Endothelial cell of umbilical vein (primary cell): ENCODE measurements around the gene SPEN. TPM values are rescaled to one million over a fixed set of nuclear protein-coding genes. Genes with fewer than 3 reads are reported as not detected.

Experiments used
- BruUV-seq: library from RNA; stranded (reverse); fragments of 400-500 nt; replicated peaks from 2 replicates; lab custom pipeline; 2021; lab: Mats Ljungman, UMichigan
- CTCF ChIA-PET: fragments of 300-600, 350-600 bp; sonication (Branson Sonifier 250); formaldehyde crosslinking; loops from one replicate; lab custom pipeline; 2021; ENCODE audit warnings: antibody characterized with exemption, inconsistent platforms; lab: Charles Lee
- POLR2A ChIA-PET: fragments of 300-600, 350-600 bp; sonication (Branson Sonifier 250); formaldehyde crosslinking; loops from one replicate; lab custom pipeline; 2021; ENCODE audit warnings: antibody characterized with exemption, inconsistent platforms; lab: Charles Lee
- DNase-seq: peaks from one replicate; pipeline ENCODE4 v3.0.0-alpha.2; 2011; ENCODE audit warnings: low read depth, low spot score
- FAIRE-seq: peaks from 2 replicates; lab custom pipeline; 2011; peaks lifted over from hg19 to GRCh38; lab: Jason Lieb, UNC
- H2AFZ ChIP-seq: 2 replicates; pipeline ENCODE4 v1.6.0; 2012; ENCODE audit warnings: low read depth, low read length, control low read depth, inconsistent platforms
- H3K27ac ChIP-seq: 2 replicates; pipeline ENCODE4 v1.5.1; 2011; ENCODE audit warnings: low read depth, mild to moderate bottlenecking, control low read depth, low read length, moderate library complexity; ENCODE audit not compliant: insufficient read depth
- H3K27me3 ChIP-seq, 2 experiments: 2 replicates each; pipeline versions ENCODE4 v1.6.0 to v1.6.1; 2011; ENCODE audit warnings: low read length in 2 of 2, mixed read lengths in 1 of 2; ENCODE audit not compliant: control insufficient read depth in 2 of 2, insufficient read depth in 2 of 2
- H3K36me3 ChIP-seq, 2 experiments: 2 replicates in 1 of 2; 3 replicates in 1 of 2; pipeline ENCODE4 v1.5.1; 2011; ENCODE audit warnings: low read length in 2 of 2, mild to moderate bottlenecking in 1 of 2, moderate library complexity in 1 of 2; ENCODE audit not compliant: control insufficient read depth in 2 of 2, insufficient read depth in 2 of 2; ENCODE audit errors: extremely low read depth in 1 of 2
- H3K4me1 ChIP-seq: 3 replicates; pipeline ENCODE4 v1.5.1; 2011; ENCODE audit warnings: mild to moderate bottlenecking, low read length; ENCODE audit not compliant: control insufficient read depth, insufficient read depth; ENCODE audit errors: extremely low read depth
- H3K4me2 ChIP-seq: 2 replicates; pipeline ENCODE4 v1.6.1; 2011; ENCODE audit warnings: low read length, control low read depth, mixed read lengths; ENCODE audit not compliant: insufficient read depth
- H3K4me3 ChIP-seq, 3 experiments: fragments of 200-600 bp in 1 of 3; sonication (generic), shearing (Covaris generic) in 1 of 3; replicated peaks in 1 of 3; 2 replicates each; pipeline ENCODE4 v1.5.1; 2011 to 2016; ENCODE audit warnings: control low read depth in 3 of 3, low read length in 3 of 3, mild to moderate bottlenecking in 2 of 3, inconsistent platforms in 1 of 3, low read depth in 1 of 3, moderate library complexity in 1 of 3; ENCODE audit not compliant: insufficient read depth in 1 of 3
- H3K79me2 ChIP-seq: 2 replicates; pipeline ENCODE4 v1.6.0; 2012; ENCODE audit warnings: low read length, inconsistent platforms; ENCODE audit not compliant: control insufficient read depth, insufficient read depth
- H3K9ac ChIP-seq: replicated peaks from 2 replicates; pipeline ENCODE3; 2011; ENCODE audit warnings: low read length, control low read depth; ENCODE audit not compliant: insufficient read depth; ENCODE audit errors: extremely low read depth
- H3K9me1 ChIP-seq: replicated peaks from 3 replicates; pipeline ENCODE4 v1.6.0; 2011; ENCODE audit warnings: mild to moderate bottlenecking, low read length; ENCODE audit not compliant: control insufficient read depth, insufficient read depth; ENCODE audit errors: extremely low read depth
- H3K9me3 ChIP-seq: replicated peaks from 2 replicates; pipeline ENCODE4 v1.5.1; 2012; ENCODE audit warnings: low read length, inconsistent platforms; ENCODE audit not compliant: control insufficient read depth, insufficient read depth
- H4K20me1 ChIP-seq: replicated peaks from 2 replicates; pipeline ENCODE3; 2011; ENCODE audit warnings: mild to moderate bottlenecking, low read length; ENCODE audit not compliant: control insufficient read depth, insufficient read depth; ENCODE audit errors: extremely low read depth
- CTCF ChIP-seq, 2 donors: IDR thresholded peaks; 1 replicate in 1 of 2; 2 replicates in 1 of 2; pipeline ENCODE4 v1.5.1; 2011; ENCODE audit warnings: low read length in 2 of 2, mild to moderate bottlenecking in 2 of 2, moderate library complexity in 2 of 2, control low read depth in 1 of 2, inconsistent platforms in 1 of 2, low read depth in 1 of 2; ENCODE audit not compliant: insufficient read depth in 1 of 2; ENCODE audit errors: extremely low read depth in 1 of 2
- EZH2 ChIP-seq: IDR thresholded peaks from 2 replicates; pipeline ENCODE4 v1.6.1; 2012; ENCODE audit warnings: borderline replicate concordance, low read depth, mild to moderate bottlenecking, moderate library complexity, low read length, inconsistent platforms; ENCODE audit not compliant: severe bottlenecking
- FOS ChIP-seq: IDR thresholded peaks from 2 replicates; pipeline ENCODE4 v1.6.1; 2011; ENCODE audit warnings: mild to moderate bottlenecking, low read length, moderate library complexity, borderline replicate concordance; ENCODE audit not compliant: insufficient read depth
- GATA2 ChIP-seq: IDR thresholded peaks from 2 replicates; pipeline ENCODE4 v1.7.0; 2011; ENCODE audit warnings: low read depth, mild to moderate bottlenecking, moderate library complexity, mixed read lengths, low read length; ENCODE audit not compliant: insufficient read length, insufficient read depth
- JUN ChIP-seq: IDR thresholded peaks from 2 replicates; pipeline ENCODE4 v1.6.1; 2011; ENCODE audit warnings: borderline replicate concordance, low read depth; ENCODE audit not compliant: insufficient read length, insufficient read depth
- MAX ChIP-seq: IDR thresholded peaks from 2 replicates; pipeline ENCODE4 v1.6.1; 2011; ENCODE audit not compliant: insufficient read depth, insufficient read length
- MYC ChIP-seq: IDR thresholded peaks from one replicate; pipeline ENCODE4 v1.6.1; 2011; ENCODE audit warnings: mild to moderate bottlenecking, low read depth, low read length
- POLR2A ChIP-seq: IDR thresholded peaks from 2 replicates; pipeline ENCODE4 v1.6.1; 2012; ENCODE audit warnings: low read depth, mild to moderate bottlenecking, control low read depth, low read length
- POLR2AphosphoS5 ChIP-seq: IDR thresholded peaks from 2 replicates; pipeline ENCODE4 v1.6.1; 2012; ENCODE audit warnings: low read depth, mild to moderate bottlenecking, control low read depth, low read length, moderate library complexity; ENCODE audit not compliant: insufficient read depth
- dilution Hi-C: fragments of 300-500 bp; cut with MboI; formaldehyde crosslinking; loops from one replicate; pipeline ENCODE4 v1.15.0; 2019; ENCODE audit warnings: low sequenced_read_pairs; ENCODE audit not compliant: extremely low pct_ligation_motif_present
- intact Hi-C: fragments of 100-400 bp; cut with micrococcal nuclease; formaldehyde crosslinking; loops from one replicate; pipeline ENCODE4 v1.10.0; 2022
- polyA plus RNA-seq, 4 experiments: library from polyadenylated mRNA; depleted of rRNA in 3 of 4; stranded (reverse) in 3 of 4; unstranded in 1 of 4; fragments of >200 nt; gene quantifications; 2 replicates each; pipeline versions ENCODE4 v1.2.1 to v1.2.3, GENCODE V29; 2011 to 2012; ENCODE audit warnings: missing spikeins in 1 of 4
- total RNA-seq: library from RNA; stranded (reverse); gene quantifications from 2 replicates; pipeline ENCODE4 v1.2.3, GENCODE V29; 2021

The SPEN gene
- total and polyA plus RNA-seq, 2 donors (not counting 3 experiments of a cell fraction or from before 2014, with no cell fraction given) = 9.3 to 44.4 TPM

GRCh38 chr1:15940110-15941043 lies 92.9 kb downstream of the SPEN start:
- Histone ChIP-seq H3K4me2 (no peak overlapping the region), H3K9ac (no peak overlapping the region), H3K9me1 (no peaks in the 10 kb centered on the region), H3K4me1 (peaks cover 26% of the 10 kb centered on the region), H3K36me3 (peaks cover 16 to 46% of the 10 kb centered on the region in 2 experiments), H3K9me3 (no peaks in the 10 kb centered on the region), H3K27ac (no peak overlapping the region), H3K27me3 (no peaks in the 10 kb centered on the region), H3K4me3 (no peak overlapping the region), H3K79me2 (no peaks in the 10 kb centered on the region), H2AFZ (no peak overlapping the region), H4K20me1 (no peaks in the 10 kb centered on the region)
- DNase-seq (no peak), FAIRE-seq (no peak)
- intact Hi-C loops = no loop called here
- ChIA-PET POLR2A (no interaction called here), CTCF (no interaction called here)
- no peak for TF ChIP-seq POLR2AphosphoS5
- no peak for TF ChIP-seq GATA2
- TF ChIP-seq EZH2 = no peak
- no peak for TF ChIP-seq MYC
- TF ChIP-seq JUN = no peak
- TF ChIP-seq CTCF (IDR thresholded peaks at IDR 0.05; ENCODE audit: extremely low read depth in 1 of 2, insufficient read depth in 1 of 2, low read depth in 1 of 2, low read length in 2 of 2) = no peak
- no peak for TF ChIP-seq FOS
- TF ChIP-seq POLR2A = no peak
- TF ChIP-seq MAX = no peak
- BruUV-seq = no TSS peak
- dilution Hi-C loops = no loop called here
